Panc1 (cell line): ENCODE measurements around the gene ETNK2.

Experiments used
- CTCF ChIP-seq: fragments of 450-650 bp; IDR thresholded peaks from 2 replicates; pipeline ENCODE4 v1.5.1; 2017; ENCODE audit warnings: mild to moderate bottlenecking
- POLR2AphosphoS5 ChIP-seq: IDR thresholded peaks from 2 replicates; pipeline ENCODE4 v1.6.1; 2012; ENCODE audit warnings: mild to moderate bottlenecking, low read depth, low read length, moderate library complexity

GRCh38 chr1:204180133-204180532, 28.3 kb upstream of the ETNK2 start:
- TF ChIP-seq POLR2AphosphoS5, result no peak
- no peak for TF ChIP-seq CTCF
